C4-2B (cell line): ENCODE data around the gene P4HA1.
"Not testable (repeated sequence)": the region's sequence is repeated elsewhere in the genome, so short reads cannot be mapped to it uniquely, and the experiment has no call there.

Experiments
- H3K27ac ChIP-seq: fragments of 450-650 bp; 2 replicates; pipeline ENCODE4 v1.5.1; 2017
- ZFX ChIP-seq: fragments of 450-650 bp; IDR thresholded peaks from 2 replicates; pipeline ENCODE4 v1.6.1; 2017
- TF ChIP-seq, protein P1 (sequence below): fragments of 450-650 bp; conservative IDR thresholded peaks from 2 replicates; pipeline ENCODE4 v1.5.1; 2017; ENCODE audit warnings: mild to moderate bottlenecking

The P4HA1 gene

DNA sequence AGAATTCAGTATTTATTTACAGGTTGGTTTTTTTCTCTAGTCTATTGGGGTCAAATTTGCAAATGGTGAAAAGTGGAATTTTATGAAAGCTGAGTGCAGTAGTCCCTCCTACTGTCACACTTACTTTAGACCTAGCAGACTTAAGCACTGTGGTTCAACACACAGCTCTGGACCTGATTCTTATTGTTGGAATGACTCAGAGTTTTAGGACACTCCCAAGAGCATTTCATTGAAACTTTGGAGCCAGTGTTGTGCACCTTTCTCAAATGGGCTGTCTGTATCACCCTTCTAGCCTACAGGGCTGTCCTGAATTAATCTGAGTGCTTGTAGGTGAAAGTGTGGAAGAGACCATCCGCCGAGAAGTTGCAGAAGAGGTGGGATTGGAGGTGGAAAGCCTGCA, 29.7 kb upstream of the P4HA1 start:
- H3K27ac ChIP-seq: no peak overlapping the region
- no peak for TF ChIP-seq ZFX
- TF ChIP-seq, protein P1, sequence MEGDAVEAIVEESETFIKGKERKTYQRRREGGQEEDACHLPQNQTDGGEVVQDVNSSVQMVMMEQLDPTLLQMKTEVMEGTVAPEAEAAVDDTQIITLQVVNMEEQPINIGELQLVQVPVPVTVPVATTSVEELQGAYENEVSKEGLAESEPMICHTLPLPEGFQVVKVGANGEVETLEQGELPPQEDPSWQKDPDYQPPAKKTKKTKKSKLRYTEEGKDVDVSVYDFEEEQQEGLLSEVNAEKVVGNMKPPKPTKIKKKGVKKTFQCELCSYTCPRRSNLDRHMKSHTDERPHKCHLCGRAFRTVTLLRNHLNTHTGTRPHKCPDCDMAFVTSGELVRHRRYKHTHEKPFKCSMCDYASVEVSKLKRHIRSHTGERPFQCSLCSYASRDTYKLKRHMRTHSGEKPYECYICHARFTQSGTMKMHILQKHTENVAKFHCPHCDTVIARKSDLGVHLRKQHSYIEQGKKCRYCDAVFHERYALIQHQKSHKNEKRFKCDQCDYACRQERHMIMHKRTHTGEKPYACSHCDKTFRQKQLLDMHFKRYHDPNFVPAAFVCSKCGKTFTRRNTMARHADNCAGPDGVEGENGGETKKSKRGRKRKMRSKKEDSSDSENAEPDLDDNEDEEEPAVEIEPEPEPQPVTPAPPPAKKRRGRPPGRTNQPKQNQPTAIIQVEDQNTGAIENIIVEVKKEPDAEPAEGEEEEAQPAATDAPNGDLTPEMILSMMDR: no peak

- H3K27ac ChIP-seq: no peak overlapping the region
- TF ChIP-seq, protein P1: no peak
- TF ChIP-seq ZFX: no peak
Measured at GRCh38 chr10:73119952-73120351, 23.3 kb upstream of the P4HA1 start.

DNA sequence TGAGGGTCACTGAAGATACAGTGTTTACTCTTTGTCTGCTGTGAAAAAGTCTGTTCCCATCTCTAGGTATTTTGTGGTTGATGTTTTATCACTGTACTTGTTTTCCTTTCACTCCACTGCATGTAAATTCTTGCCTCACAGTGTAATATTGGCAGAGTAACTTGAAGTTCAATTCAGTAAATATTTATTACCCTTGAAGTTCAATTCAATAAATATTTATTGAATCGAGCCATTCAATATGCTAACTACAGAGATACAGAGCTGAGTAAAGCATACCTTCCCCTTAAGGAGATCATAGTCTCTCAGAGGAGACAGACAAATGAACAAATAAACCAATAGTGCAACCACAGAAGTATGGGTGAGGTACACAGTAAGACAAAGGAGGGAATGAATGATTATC, 22.8 kb upstream of the P4HA1 start:
- no peak for TF ChIP-seq ZFX
- TF ChIP-seq, protein P1: no peak
- no peak overlapping the region for H3K27ac ChIP-seq

DNA sequence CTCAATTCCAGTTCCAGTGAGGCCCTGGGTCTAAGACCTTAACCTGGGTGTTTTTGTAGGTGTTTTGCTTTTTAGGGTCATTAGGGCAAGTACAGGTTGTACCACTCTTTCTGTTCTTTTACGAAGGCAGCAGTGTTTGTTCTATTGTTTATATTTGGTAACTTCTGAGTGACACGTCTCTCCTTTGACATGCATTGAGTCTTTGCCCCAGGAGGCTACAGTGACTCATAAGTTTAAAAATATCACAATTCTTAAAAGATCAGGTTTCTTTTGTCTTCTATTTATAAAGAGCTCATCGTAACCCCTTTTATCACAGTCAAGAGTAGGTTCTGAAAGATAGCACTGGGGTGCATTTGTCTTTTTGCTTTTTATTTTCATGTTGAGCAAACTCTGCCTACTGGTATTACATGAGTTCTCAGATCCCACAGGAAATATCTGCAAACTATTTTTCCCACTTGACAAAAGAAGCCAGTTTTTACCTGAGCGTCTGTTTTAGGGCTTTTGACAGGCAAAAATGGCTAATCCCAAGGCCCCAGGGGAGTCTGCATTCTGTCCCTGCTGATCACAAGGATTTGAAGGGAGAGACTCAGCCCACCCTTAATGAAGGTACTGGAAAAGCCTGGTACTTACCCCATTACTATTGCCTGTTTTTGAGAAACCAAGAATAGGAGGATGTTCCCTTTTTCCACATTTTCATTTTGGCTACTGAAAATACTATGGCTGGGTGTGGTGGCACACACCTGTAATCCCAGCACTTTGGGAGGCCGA, 21.5 kb upstream of the P4HA1 start:
- TF ChIP-seq ZFX: no peak
- TF ChIP-seq, protein P1: no peak
- peak overlapping the region; percentile 41 for H3K27ac ChIP-seq

DNA sequence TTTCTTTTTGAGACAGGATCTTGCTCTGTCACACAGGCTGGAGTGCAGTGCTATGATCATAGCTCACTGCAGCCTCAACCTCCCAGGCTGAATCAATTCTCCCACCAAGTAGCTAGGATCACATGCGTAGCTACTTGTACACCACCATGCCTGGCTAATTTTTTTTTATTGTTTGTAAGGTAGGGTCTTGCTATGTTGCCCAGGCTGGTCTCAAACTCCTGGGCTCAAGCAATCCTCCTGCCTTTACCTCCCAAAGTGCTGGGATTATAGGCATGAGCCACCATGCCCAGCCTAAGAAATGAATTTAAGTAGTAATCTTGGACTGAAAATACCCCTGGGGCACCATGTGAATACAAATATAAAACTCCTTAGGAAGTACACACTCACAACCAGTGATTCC, 19.4 kb upstream of the P4HA1 start:
- no peak overlapping the region for H3K27ac ChIP-seq
- no peak for TF ChIP-seq ZFX

DNA sequence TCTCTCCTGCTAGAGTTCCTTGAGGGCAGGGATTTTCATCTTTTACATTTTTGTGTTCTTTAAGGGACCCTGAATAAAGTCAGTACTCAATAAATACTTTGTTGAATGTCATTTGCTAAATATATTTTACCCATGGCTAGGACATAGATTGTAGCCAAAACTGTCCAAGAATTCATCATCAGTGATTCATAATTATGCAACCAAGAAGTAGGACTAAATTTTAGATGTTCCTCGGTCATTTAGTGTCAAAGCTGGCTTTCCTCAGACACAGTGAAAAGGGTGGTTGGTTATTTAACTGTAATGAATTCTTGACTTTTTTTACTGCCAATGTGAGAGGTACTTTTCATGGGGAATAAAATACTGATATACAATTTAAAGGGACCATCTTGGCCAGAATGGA, 16.9 kb upstream of the P4HA1 start:
- H3K27ac ChIP-seq: no peak overlapping the region
- TF ChIP-seq ZFX: no peak
- TF ChIP-seq, protein P1: no peak

GRCh38 chr10:73112032-73112431, 15.4 kb upstream of the P4HA1 start:
- H3K27ac ChIP-seq: not testable (repeated sequence)

GRCh38 chr10:73110345-73110849, 13.7 kb upstream of the P4HA1 start, which contains the start of gene NUDT13:
TSS of gene NUDT13 (plus strand) at chr10:73110455. CDS start at chr10:73114366, 3,911 bp downstream.
- TF ChIP-seq, protein P1: no peak
- TF ChIP-seq ZFX: no peak
- H3K27ac ChIP-seq: peak within 1 kb of the TSS; percentile 30

GRCh38 chr10:73109248-73109652, 12.6 kb upstream of the P4HA1 start:
- H3K27ac ChIP-seq: not testable (repeated sequence)
